IMR-90 (cell line): Measurements from ENCODE around the gene RHBDF2. TPM values are rescaled to one million over a fixed set of nuclear protein-coding genes. Genes with fewer than 3 reads are reported as not detected.

Experiments used
- ATAC-seq: fragments of 200-7000 bp; cut with Tn5 transposase; 2 replicates; pipeline ENCODE4 v1.9.1; 2020; ENCODE audit warnings: low read depth, mild to moderate bottlenecking, moderate library complexity
- BruUV-seq: library from RNA; stranded (reverse); fragments of 400-500 nt; replicated peaks from 2 replicates; lab custom pipeline; 2021; lab: Mats Ljungman, UMichigan
- CTCF ChIA-PET: fragments of 300-600 bp; formaldehyde crosslinking; extraction: SDS; loops from one replicate; lab custom pipeline; 2021; ENCODE audit warnings: antibody characterized with exemption; lab: Yijun Ruan, JAX
- POLR2A ChIA-PET: fragments of 300-600 bp; sonication (Branson Sonifier 250); formaldehyde crosslinking; loops from one replicate; lab custom pipeline; 2022; ENCODE audit warnings: antibody characterized with exemption; ENCODE audit not compliant: unreplicated experiment; lab: Charles Lee
- DNase-seq: peaks from one replicate; pipeline ENCODE4 v3.0.0; 2013
- H2AFZ ChIP-seq: replicated peaks from 2 replicates; pipeline ENCODE3; 2013; ENCODE audit warnings: low read length, mild to moderate bottlenecking; ENCODE audit not compliant: poor library complexity
- H2AK5ac ChIP-seq: 2 replicates; pipeline ENCODE4 v1.6.1; 2013; ENCODE audit warnings: low read depth, low read length, inconsistent platforms
- H2AK9ac ChIP-seq: replicated peaks from 2 replicates; pipeline ENCODE3; 2013; ENCODE audit warnings: mild to moderate bottlenecking, low read depth, low read length, moderate library complexity; ENCODE audit not compliant: poor library complexity
- H2BK120ac ChIP-seq: 2 replicates; pipeline ENCODE4 v1.6.1; 2013; ENCODE audit warnings: low read depth, low read length, inconsistent platforms
- H2BK15ac ChIP-seq: 3 replicates; pipeline ENCODE4 v1.6.1; 2013; ENCODE audit warnings: low read depth, low read length, inconsistent platforms
- H2BK20ac ChIP-seq: 2 replicates; pipeline ENCODE4 v1.6.1; 2013; ENCODE audit warnings: low read depth, mild to moderate bottlenecking, inconsistent platforms, low read length, moderate library complexity
- H2BK5ac ChIP-seq: 2 replicates; pipeline ENCODE4 v1.6.1; 2013; ENCODE audit warnings: mild to moderate bottlenecking, low read depth, low read length, inconsistent platforms; ENCODE audit not compliant: poor library complexity, severe bottlenecking
- H3K14ac ChIP-seq: replicated peaks from 2 replicates; pipeline ENCODE4 v1.6.1; 2013; ENCODE audit warnings: low read depth, low read length, inconsistent platforms
- H3K18ac ChIP-seq: 2 replicates; pipeline ENCODE4 v1.6.1; 2013; ENCODE audit warnings: low read depth, low read length, control low read depth
- H3K23ac ChIP-seq: 2 replicates; pipeline ENCODE4 v1.6.1; 2013; ENCODE audit warnings: low read depth, low read length, inconsistent platforms
- H3K27ac ChIP-seq: 2 replicates; pipeline ENCODE4 v1.5.1; 2013; ENCODE audit warnings: mild to moderate bottlenecking, control low read depth, low read length; ENCODE audit not compliant: insufficient read depth
- H3K27me3 ChIP-seq: 2 replicates; pipeline ENCODE4 v1.6.1; 2013; ENCODE audit warnings: low read length; ENCODE audit not compliant: control insufficient read depth, insufficient read depth
- H3K36me3 ChIP-seq: 2 replicates; pipeline ENCODE4 v1.6.1; 2013; ENCODE audit warnings: low read length, mixed read lengths; ENCODE audit not compliant: control insufficient read depth, insufficient read depth
- H3K4ac ChIP-seq: 2 replicates; pipeline ENCODE4 v1.6.1; 2013; ENCODE audit warnings: low read depth, low read length, inconsistent platforms
- H3K4me1 ChIP-seq: 2 replicates; pipeline ENCODE4 v1.6.1; 2013; ENCODE audit warnings: low read length, mixed read lengths; ENCODE audit not compliant: control insufficient read depth, insufficient read depth
- H3K4me2 ChIP-seq: 2 replicates; pipeline ENCODE4 v1.6.1; 2013; ENCODE audit warnings: low read depth, mild to moderate bottlenecking, control low read depth, low read length, moderate library complexity
- H3K4me3 ChIP-seq: 2 replicates; pipeline ENCODE4 v1.5.1; 2013; ENCODE audit warnings: low read depth, mild to moderate bottlenecking, control low read depth, low read length, moderate library complexity; ENCODE audit not compliant: insufficient read depth
- H3K56ac ChIP-seq: 2 replicates; pipeline ENCODE4 v1.6.1; 2013; ENCODE audit warnings: low read length, inconsistent platforms; ENCODE audit not compliant: insufficient read depth; ENCODE audit errors: extremely low read depth
- H3K79me1 ChIP-seq, 2 experiments: 2 replicates each; pipeline ENCODE4 v1.6.1; 2013; ENCODE audit warnings: low read length in 2 of 2, inconsistent platforms in 1 of 2, low read depth in 1 of 2
- H3K9ac ChIP-seq: 2 replicates; pipeline ENCODE4 v1.6.1; 2013; ENCODE audit warnings: low read depth, low read length, control low read depth
- H3K9me1 ChIP-seq: 2 replicates; pipeline ENCODE4 v1.6.1; 2013; ENCODE audit warnings: low read length, inconsistent platforms; ENCODE audit not compliant: insufficient read depth
- H3K9me3 ChIP-seq: 2 replicates; pipeline ENCODE4 v1.6.1; 2013; ENCODE audit warnings: low read length; ENCODE audit not compliant: control insufficient read depth, insufficient read depth
- H4K20me1 ChIP-seq: 2 replicates; pipeline ENCODE4 v1.6.1; 2013; ENCODE audit warnings: low read length, inconsistent platforms; ENCODE audit not compliant: insufficient read depth
- H4K5ac ChIP-seq: 2 replicates; pipeline ENCODE4 v1.6.1; 2013; ENCODE audit warnings: mild to moderate bottlenecking, low read depth, low read length, control low read depth
- H4K8ac ChIP-seq, 2 experiments: 2 replicates each; pipeline ENCODE4 v1.6.1; 2013; ENCODE audit warnings: low read depth in 2 of 2, low read length in 2 of 2, control low read depth in 1 of 2, inconsistent platforms in 1 of 2
- H4K91ac ChIP-seq: 2 replicates; pipeline ENCODE4 v1.6.1; 2013; ENCODE audit warnings: low read depth, low read length, inconsistent platforms; ENCODE audit not compliant: insufficient read depth
- BHLHE40 ChIP-seq: fragments of 150-350 bp; IDR thresholded peaks from 2 replicates; pipeline ENCODE4 v1.6.1; 2016; ENCODE audit warnings: mild to moderate bottlenecking, low read depth, low read length
- CEBPB ChIP-seq: IDR thresholded peaks from 2 replicates; pipeline ENCODE4 v1.6.1; 2012; ENCODE audit warnings: low read depth, low read length, improper control_type of control experiment
- CHD1 ChIP-seq: IDR thresholded peaks from 2 replicates; pipeline ENCODE4 v1.6.1; 2012; ENCODE audit warnings: low read depth, low read length, improper control_type of control experiment
- ELK1 ChIP-seq: fragments of 150-350 bp; IDR thresholded peaks from 2 replicates; pipeline ENCODE4 v1.6.1; 2016; ENCODE audit warnings: low read depth, mild to moderate bottlenecking, low read length, moderate library complexity, borderline replicate concordance
- FOS ChIP-seq: fragments of 150-350 bp; IDR thresholded peaks from 2 replicates; pipeline ENCODE4 v1.6.1; 2016; ENCODE audit warnings: low read depth, low read length
- MAFK ChIP-seq: IDR thresholded peaks from 2 replicates; pipeline ENCODE4 v1.6.1; 2012; ENCODE audit warnings: low read depth, low read length, improper control_type of control experiment
- MAZ ChIP-seq: IDR thresholded peaks from 2 replicates; pipeline ENCODE4 v1.6.1; 2012; ENCODE audit warnings: low read depth, mild to moderate bottlenecking, low read length, improper control_type of control experiment, moderate library complexity, borderline replicate concordance
- MXI1 ChIP-seq: IDR thresholded peaks from 2 replicates; pipeline ENCODE4 v1.6.1; 2012; ENCODE audit warnings: low read depth, mild to moderate bottlenecking, low read length, moderate library complexity, borderline replicate concordance
- NFE2L2 ChIP-seq: fragments of 150-350 bp; IDR thresholded peaks from 2 replicates; pipeline ENCODE4 v1.6.1; 2016; ENCODE audit warnings: low read depth, mild to moderate bottlenecking, low read length
- RCOR1 ChIP-seq: IDR thresholded peaks from 2 replicates; pipeline ENCODE4 v1.6.1; 2012; ENCODE audit warnings: mild to moderate bottlenecking, low read length, improper control_type of control experiment; ENCODE audit not compliant: insufficient replicate concordance
- RFX5 ChIP-seq: IDR thresholded peaks from 2 replicates; pipeline ENCODE4 v1.8.0; 2012; ENCODE audit warnings: low read depth, mild to moderate bottlenecking, low read length, moderate library complexity
- SMC3 ChIP-seq: fragments of 150-350 bp; IDR thresholded peaks from 2 replicates; pipeline ENCODE4 v1.6.1; 2016; ENCODE audit warnings: low read depth, mild to moderate bottlenecking, antibody characterized with exemption, low read length, moderate library complexity
- WGBS, 2 experiments: methylation state at CpG; one replicate each; pipeline versions ENCODE4 v1.1.5 to v1.1.7; 2013; ENCODE audit warnings: missing lambda C conversion rate in 2 of 2; ENCODE audit not compliant: insufficient read length in 1 of 2; ENCODE audit errors: extremely low coverage in 2 of 2; 5-methylcytosine and 5-hydroxymethylcytosine counted together
- dilution Hi-C: fragments of 300-500 bp; cut with HindIII; formaldehyde crosslinking; loops from one replicate; pipeline ENCODE4 v1.14.3; 2018; ENCODE audit warnings: low sequenced_read_pairs; ENCODE audit not compliant: unreplicated experiment
- in situ Hi-C: fragments of 300-500 bp; cut with MboI; formaldehyde crosslinking; loops from 3 replicates; pipeline ENCODE4 v1.14.3; 2019; ENCODE audit warnings: low sequenced_read_pairs, inconsistent platforms, mixed read lengths
- intact Hi-C: fragments of 100-400 bp; cut with micrococcal nuclease; formaldehyde crosslinking; loops from 2 replicates; pipeline ENCODE4 v1.10.0; 2022
- polyA plus RNA-seq, 3 experiments: library from polyadenylated mRNA; depleted of rRNA; stranded (reverse); fragments of >200 nt; gene quantifications; 2 replicates each; pipeline ENCODE4 v1.2.3, GENCODE V29; 2012; ENCODE audit warnings: low replicate concordance in 1 of 3
- total RNA-seq: library from RNA; depleted of rRNA; stranded (reverse); fragments of >200 nt; gene quantifications from 2 replicates; pipeline ENCODE4 v1.2.3, GENCODE V29; 2012
- TF ChIP-seq, protein P1 (sequence below): conservative IDR thresholded peaks from 2 replicates; pipeline ENCODE4 v1.5.1; 2012; ENCODE audit warnings: mild to moderate bottlenecking, low read depth, low read length, improper control_type of control experiment

Gene RHBDF2
- total and polyA plus RNA-seq, 2 of the 4 experiments (the other 2 are of a cell fraction), result 1.3 to 8.3 TPM

GRCh38 chr17:76442341-76443338 is 58.6 kb downstream of the RHBDF2 start:
- Histone ChIP-seq H3K79me1 (peaks cover 44 to 97% of the 10 kb centered on the region in 2 experiments), H3K18ac (peak overlapping the region; percentile 17), H4K8ac (peak overlapping the region in 1 of 2 experiments; percentile 11; a peak in 1 of 4 replicates), H2BK20ac (peak overlapping the region; percentile 81; the same call in 1 of the 2 replicates), H3K9me1 (peaks cover 57% of the 10 kb centered on the region), H3K36me3 (no peaks in the 10 kb centered on the region), H2AFZ (no peak overlapping the region), H2AK9ac (peak overlapping the region; percentile 7), H2BK5ac (peak overlapping the region; percentile 79), H3K9me3 (no peaks in the 10 kb centered on the region), H3K4me1 (peaks cover 50% of the 10 kb centered on the region), H3K56ac (no peak overlapping the region), H4K91ac (peak overlapping the region; percentile 82), H3K4me3 (no peak overlapping the region), H2AK5ac (peak overlapping the region; percentile 93), H2BK15ac (peak overlapping the region; percentile 62; the same call in 2 of the 3 replicates), H3K27me3 (no peaks in the 10 kb centered on the region), H4K20me1 (peaks cover 87% of the 10 kb centered on the region), H4K5ac (peak overlapping the region; percentile 5), H3K4ac (peak overlapping the region; percentile 82), H2BK120ac (peak overlapping the region; percentile 76), H3K4me2 (peak overlapping the region; percentile 8; the same call in 1 of the 2 replicates), H3K9ac (no peak overlapping the region), H3K14ac (peak overlapping the region; percentile 90), H3K27ac (peak overlapping the region; percentile 57), H3K23ac (peak overlapping the region; percentile 90)
- CTCF ChIA-PET, result no interaction called here
- DNase-seq, result peak; percentile 66
- TF ChIP-seq RFX5 (peak; percentile 53; the same call in 1 of the 2 replicates), SMC3 (no peak), RCOR1 (no peak), ELK1 (no peak), MAFK (peak; percentile 64), CEBPB (peak; percentile 16; the same call in 1 of the 2 replicates), FOS (peak; percentile 57; the same call in 1 of the 2 replicates), MAZ (no peak), CHD1 (no peak), MXI1 (no peak), BHLHE40 (no peak), NFE2L2 (peak; percentile 69)
- TF ChIP-seq, protein P1, sequence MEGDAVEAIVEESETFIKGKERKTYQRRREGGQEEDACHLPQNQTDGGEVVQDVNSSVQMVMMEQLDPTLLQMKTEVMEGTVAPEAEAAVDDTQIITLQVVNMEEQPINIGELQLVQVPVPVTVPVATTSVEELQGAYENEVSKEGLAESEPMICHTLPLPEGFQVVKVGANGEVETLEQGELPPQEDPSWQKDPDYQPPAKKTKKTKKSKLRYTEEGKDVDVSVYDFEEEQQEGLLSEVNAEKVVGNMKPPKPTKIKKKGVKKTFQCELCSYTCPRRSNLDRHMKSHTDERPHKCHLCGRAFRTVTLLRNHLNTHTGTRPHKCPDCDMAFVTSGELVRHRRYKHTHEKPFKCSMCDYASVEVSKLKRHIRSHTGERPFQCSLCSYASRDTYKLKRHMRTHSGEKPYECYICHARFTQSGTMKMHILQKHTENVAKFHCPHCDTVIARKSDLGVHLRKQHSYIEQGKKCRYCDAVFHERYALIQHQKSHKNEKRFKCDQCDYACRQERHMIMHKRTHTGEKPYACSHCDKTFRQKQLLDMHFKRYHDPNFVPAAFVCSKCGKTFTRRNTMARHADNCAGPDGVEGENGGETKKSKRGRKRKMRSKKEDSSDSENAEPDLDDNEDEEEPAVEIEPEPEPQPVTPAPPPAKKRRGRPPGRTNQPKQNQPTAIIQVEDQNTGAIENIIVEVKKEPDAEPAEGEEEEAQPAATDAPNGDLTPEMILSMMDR, result no peak
- peak; percentile 34; the same call in 1 of the 2 replicates for ATAC-seq
- WGBS, 2 experiments, result 94% methylated on average over 5 of the region's 8 CpGs; no CpG with 5 or more reads in 1 of the 2 experiments
- intact Hi-C loops (no loop called here), dilution Hi-C loops (no loop called here), in situ Hi-C loops (no loop called here)
- POLR2A ChIA-PET, result no interaction called here
- BruUV-seq, result no TSS peak
